HG03280 (cell line): ENCODE measurements around the gene NEK9.

Source experiments
- ATAC-seq: cut with Tn5 transposase; IDR thresholded peaks from one replicate; pipeline ENCODE4 v1.9.1; 2021; ENCODE audit warnings: mild to moderate bottlenecking, moderate library complexity; ENCODE audit not compliant: unreplicated experiment

NEK9 gene

DNA sequence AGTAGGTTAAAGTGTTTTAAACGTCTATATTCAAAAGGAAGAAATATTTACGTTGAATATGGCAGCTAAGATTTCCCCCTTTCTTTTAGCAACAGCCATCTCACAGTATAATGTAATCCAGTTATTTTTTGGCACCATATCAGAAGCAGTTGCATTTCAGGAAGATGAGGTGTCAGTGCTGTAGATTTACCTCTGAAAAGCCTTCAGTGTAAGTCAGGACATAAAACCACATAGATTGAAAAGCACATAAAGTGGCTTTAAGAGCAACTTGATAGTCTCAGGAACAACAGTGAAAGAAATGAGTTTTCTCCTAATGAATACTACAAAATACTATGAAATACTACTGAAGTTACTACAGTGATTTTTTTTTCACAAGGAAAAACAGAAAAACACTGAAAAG, 82.5 kb downstream of the NEK9 start:
- no peak for ATAC-seq

DNA sequence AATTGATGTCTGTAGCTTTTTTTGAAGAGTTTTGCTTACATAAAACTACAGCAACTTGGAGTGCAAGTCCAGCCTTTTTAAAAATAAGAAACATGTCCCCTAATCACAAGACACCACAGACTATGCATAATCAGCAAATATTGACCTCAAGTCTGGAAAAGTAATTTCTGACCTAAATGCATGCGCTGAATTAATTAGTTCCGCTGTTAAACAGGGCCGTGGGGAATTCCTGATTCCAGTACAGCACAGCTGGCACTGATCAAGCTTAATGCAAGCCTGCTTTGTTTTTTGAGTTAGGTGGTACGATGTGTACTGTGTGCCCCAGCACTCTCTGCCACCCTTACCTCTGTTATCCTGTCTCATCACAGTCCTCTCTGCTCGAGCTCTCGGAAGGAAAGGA, 84.8 kb downstream of the NEK9 start:
- ATAC-seq, result no peak

DNA sequence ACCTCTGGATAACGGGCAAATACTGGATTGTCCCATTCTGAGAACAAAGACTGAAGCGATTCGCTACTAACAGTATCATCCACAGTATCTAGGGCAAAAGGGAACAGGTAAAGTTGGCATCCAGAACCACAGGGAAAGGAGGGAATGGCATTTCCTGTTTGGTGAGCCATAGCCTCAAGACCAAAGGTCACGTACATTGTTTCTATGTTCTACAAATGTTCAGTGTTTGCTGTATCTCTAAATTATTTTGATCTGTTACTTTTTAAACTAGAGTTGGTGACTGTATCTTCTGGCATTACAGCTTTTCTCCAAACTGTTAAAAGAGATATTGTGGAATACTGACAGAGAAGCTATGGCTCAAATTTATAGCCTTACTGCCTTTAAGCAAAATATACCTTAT, 85.2 kb downstream of the NEK9 start:
- ATAC-seq, result no peak

DNA sequence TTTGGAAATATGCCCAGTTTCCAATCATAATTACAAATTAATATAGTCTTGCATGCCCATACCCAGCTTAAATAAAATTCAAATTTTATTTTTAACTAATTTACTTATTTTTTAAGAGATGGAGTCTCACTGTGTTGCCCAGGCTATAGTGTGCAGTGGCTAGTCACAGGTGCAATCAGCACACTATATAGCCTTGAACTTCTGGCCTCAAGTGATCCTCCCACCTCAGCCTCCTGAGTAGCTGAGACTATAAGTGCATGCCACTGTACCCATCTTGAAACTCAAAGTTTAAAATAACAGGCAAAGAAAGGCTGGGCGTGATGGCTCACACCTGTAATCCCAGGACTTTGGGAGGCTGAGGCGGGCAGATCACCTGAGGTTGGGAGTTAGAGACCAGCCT, 85.9 kb downstream of the NEK9 start:
- no peak for ATAC-seq

DNA sequence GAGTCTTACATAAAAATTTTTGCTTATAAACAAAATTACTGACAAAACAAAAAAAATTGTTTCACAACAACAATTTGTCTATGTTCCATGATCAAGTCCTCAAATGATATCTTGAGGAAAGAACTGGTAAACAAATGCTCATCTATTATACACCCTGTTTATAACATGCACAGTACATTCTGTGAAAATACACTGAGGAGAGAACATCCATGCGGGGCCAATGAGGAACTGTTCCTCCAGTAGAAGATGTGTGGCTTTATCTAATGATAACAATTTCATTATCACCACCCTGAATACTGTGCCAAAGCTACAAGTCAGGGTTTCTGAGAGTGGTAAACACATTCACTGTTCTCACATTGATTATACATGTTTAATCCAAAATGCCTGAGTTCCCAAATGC, 86.3 kb downstream of the NEK9 start:
- ATAC-seq, result no peak

DNA sequence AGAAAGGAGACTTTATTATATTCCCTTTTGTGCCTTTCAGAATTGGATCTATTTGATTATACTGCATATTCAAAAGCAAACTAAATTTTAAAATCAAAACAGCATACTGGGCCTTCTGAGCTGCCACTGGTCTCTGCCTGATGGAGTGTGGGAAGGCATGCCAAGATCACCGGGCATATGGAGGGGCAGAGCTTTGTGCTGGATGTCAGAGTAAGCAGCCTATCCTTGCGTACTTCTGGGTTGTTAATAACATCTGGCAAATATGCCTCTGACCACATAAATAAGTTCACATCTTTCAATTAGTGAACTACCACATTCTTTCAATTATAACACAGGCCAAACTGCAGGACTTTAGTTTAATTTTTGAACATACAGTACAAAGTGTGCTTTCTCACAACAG, 93.9 kb downstream of the NEK9 start:
- ATAC-seq, result no peak

DNA sequence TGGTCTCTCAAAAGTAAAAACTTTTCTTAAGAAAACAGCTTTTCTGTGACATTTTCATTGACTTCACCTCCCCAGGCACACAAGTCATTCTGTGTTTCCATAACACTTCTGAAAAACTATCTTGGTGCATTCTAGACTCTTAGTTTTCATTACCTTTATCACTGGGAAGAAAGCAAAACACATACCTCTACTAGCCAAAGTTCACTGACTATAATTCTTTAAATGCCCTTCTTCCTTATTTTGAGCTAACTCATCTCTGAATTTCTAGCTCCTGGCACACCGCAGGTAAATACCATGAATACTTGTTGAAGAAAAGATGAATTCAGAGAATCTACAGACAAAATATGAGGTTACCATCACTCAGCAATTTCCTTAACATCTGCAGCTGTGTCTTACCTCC, 96.7 kb downstream of the NEK9 start:
- no peak for ATAC-seq
